Natural killer cell (primary cell): ENCODE data around the gene EFCAB5. TPM values are rescaled to one million over a fixed set of nuclear protein-coding genes. Genes with fewer than 3 reads are reported as not detected.

Source experiments
- ATAC-seq, 3 donors: fragments of 150-1000 bp in 2 of 3; fragments of 200-7000 bp in 1 of 3; cut with Tn5 transposase; 1 replicate in 1 of 3; 2 replicates in 2 of 3; pipeline ENCODE4 v1.10.0; 2021; ENCODE audit warnings: mild to moderate bottlenecking in 2 of 3, moderate library complexity in 2 of 3
- DNase-seq, 2 donors: peaks; one replicate each; pipeline versions ENCODE4 v3.0.0 to v3.0.0-alpha.2; 2013 to 2021; ENCODE audit warnings: mixed read lengths in 1 of 2
- H3K27ac ChIP-seq: one replicate; pipeline ENCODE4 v1.5.1; 2013; ENCODE audit warnings: mild to moderate bottlenecking, low read length
- H3K27me3 ChIP-seq: one replicate; pipeline ENCODE4 v1.6.1; 2013; ENCODE audit warnings: low read length; ENCODE audit not compliant: control insufficient read depth, insufficient read depth
- H3K36me3 ChIP-seq: one replicate; pipeline ENCODE4 v1.6.1; 2013; ENCODE audit warnings: low read length; ENCODE audit not compliant: control insufficient read depth, insufficient read depth
- H3K4me1 ChIP-seq: one replicate; pipeline ENCODE4 v1.6.1; 2013; ENCODE audit warnings: low read length; ENCODE audit not compliant: control insufficient read depth, insufficient read depth
- H3K4me3 ChIP-seq: one replicate; pipeline ENCODE4 v1.5.1; 2013; ENCODE audit warnings: low read length
- H3K9me3 ChIP-seq: one replicate; pipeline ENCODE4 v1.6.1; 2013; ENCODE audit warnings: low read length; ENCODE audit not compliant: control insufficient read depth, insufficient read depth
- H3K27ac Mint-ChIP-seq, 2 donors: one replicate each; pipeline ENCODE4 v1.8.0; 2022; ENCODE audit warnings: mild to moderate bottlenecking in 2 of 2, mixed read lengths in 2 of 2, moderate library complexity in 1 of 2
- H3K27me3 Mint-ChIP-seq, 2 donors: one replicate each; pipeline ENCODE4 v1.8.0; 2022; ENCODE audit warnings: low read depth in 2 of 2, mixed read lengths in 2 of 2
- H3K36me3 Mint-ChIP-seq: one replicate; pipeline ENCODE4 v1.8.0; 2022; ENCODE audit warnings: mixed read lengths
- H3K4me1 Mint-ChIP-seq, 2 donors: one replicate each; pipeline ENCODE4 v1.8.0; 2022; ENCODE audit warnings: mixed read lengths in 2 of 2
- H3K4me3 Mint-ChIP-seq: one replicate; pipeline ENCODE4 v1.8.0; 2022; ENCODE audit warnings: mild to moderate bottlenecking, moderate library complexity, mixed read lengths
- H3K9me3 Mint-ChIP-seq, 2 donors: one replicate each; pipeline ENCODE4 v1.8.0; 2022; ENCODE audit warnings: mixed read lengths in 2 of 2
- CTCF ChIP-seq: fragments of 200-600 bp; IDR thresholded peaks from one replicate; pipeline ENCODE4 v1.8.0; 2022; ENCODE audit warnings: antibody characterized with exemption
- WGBS: methylation state at CpG from one replicate; pipeline ENCODE4 v1.1.7; 2013; ENCODE audit warnings: missing lambda C conversion rate; ENCODE audit not compliant: insufficient coverage; 5-methylcytosine and 5-hydroxymethylcytosine counted together
- intact Hi-C: fragments of 100-400 bp; cut with micrococcal nuclease; formaldehyde crosslinking; loops from one replicate; pipeline ENCODE4 v1.14.2; 2022
- total RNA-seq, 4 donors: library from RNA; stranded (reverse); fragments of 120-200 nt in 1 of 4; gene quantifications; one replicate each; pipeline versions ENCODE4 v1.2.3 to v1.2.4, GENCODE V29; 2013 to 2022

EFCAB5 gene
- total RNA-seq, 3 donors from 2014 or later (not counting 1 experiment from before 2014, with no cell fraction given), result 0.56 to 1.9 (median 0.58) TPM

- peak in 1 of 3 donors; percentile 54 for ATAC-seq
- no peak for TF ChIP-seq CTCF
- 98% methylated on average over 3 of the region's 6 CpGs for WGBS
- Histone ChIP-seq H3K4me1 (no peaks in the 10 kb centered on the region), H3K4me3 (no peak overlapping the region), H3K9me3 (peaks cover 3% of the 10 kb centered on the region), H3K36me3 (no peaks in the 10 kb centered on the region), H3K27me3 (no peaks in the 10 kb centered on the region), H3K27ac (no peak overlapping the region)
- Mint-ChIP-seq H3K4me3 (no peak overlapping the region), H3K36me3 (no peaks in the 10 kb centered on the region), H3K4me1 (peaks cover 21 to 34% of the 10 kb centered on the region in 2 donors), H3K27ac (no peak overlapping the region), H3K9me3 (no peaks in the 10 kb centered on the region), H3K27me3 (no peaks in the 10 kb centered on the region)
- DNase-seq, result no peak
- intact Hi-C loops, result no loop called here
Measured at GRCh38 chr17:29909236-29910003, 32.0 kb upstream of the EFCAB5 start.

- ATAC-seq, result no peak
- no peaks in the 10 kb centered on the region for H3K27me3 Mint-ChIP-seq
- H3K27ac Mint-ChIP-seq, result no peak overlapping the region
- Histone ChIP-seq H3K36me3 (no peaks in the 10 kb centered on the region), H3K9me3 (no peaks in the 10 kb centered on the region), H3K27me3 (no peaks in the 10 kb centered on the region), H3K4me3 (no peak overlapping the region), H3K27ac (no peak overlapping the region), H3K4me1 (no peaks in the 10 kb centered on the region)
- no peak overlapping the region for H3K4me3 Mint-ChIP-seq
- intact Hi-C loops, result no loop called here
- no peaks in the 10 kb centered on the region for H3K36me3 Mint-ChIP-seq
- TF ChIP-seq CTCF, result no peak
- H3K9me3 Mint-ChIP-seq, result no peaks in the 10 kb centered on the region
- peaks cover 14 to 15% of the 10 kb centered on the region in 2 donors for H3K4me1 Mint-ChIP-seq
- no peak for DNase-seq
Measured at GRCh38 chr17:29911641-29912177, 29.7 kb upstream of the EFCAB5 start.

DNA sequence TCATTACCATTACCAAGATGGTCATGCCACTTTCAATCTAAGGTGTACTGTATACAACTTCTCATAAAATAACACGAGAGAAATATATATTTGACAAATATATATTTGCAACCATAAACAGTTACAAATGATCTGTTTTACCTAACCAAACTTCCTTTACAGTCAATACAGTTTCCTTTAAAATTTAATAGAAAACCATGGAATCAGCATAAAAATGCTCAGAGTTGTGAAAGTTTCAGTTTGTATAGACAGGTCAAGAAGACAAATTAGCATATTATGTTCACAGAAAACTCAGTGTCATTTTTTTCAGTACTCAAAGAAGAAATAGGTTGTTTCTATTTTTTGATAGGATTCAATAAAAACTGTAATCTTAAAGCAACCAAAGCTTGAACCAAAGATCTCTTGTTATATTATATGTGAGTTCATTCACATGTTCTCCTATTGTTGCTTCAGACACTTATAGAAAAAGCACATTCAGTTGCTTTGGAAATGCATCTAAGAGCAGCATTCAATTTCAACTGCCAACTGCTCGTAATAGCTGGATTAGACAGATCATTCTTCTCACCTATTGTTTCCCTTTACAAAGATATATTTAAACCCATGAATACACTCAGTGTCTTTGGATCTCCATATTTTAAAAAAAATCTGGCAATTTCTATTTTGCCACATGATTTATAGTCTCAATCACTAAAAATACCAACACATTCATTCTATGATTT is 26.5 kb upstream of the EFCAB5 start:
- Histone ChIP-seq H3K4me1 (no peaks in the 10 kb centered on the region), H3K4me3 (no peak overlapping the region), H3K9me3 (no peaks in the 10 kb centered on the region), H3K27me3 (no peaks in the 10 kb centered on the region), H3K36me3 (no peaks in the 10 kb centered on the region), H3K27ac (no peak overlapping the region)
- DNase-seq, result no peak
- Mint-ChIP-seq H3K36me3 (no peaks in the 10 kb centered on the region), H3K27me3 (no peaks in the 10 kb centered on the region), H3K9me3 (no peaks in the 10 kb centered on the region), H3K27ac (peak overlapping the region in 1 of 2 donors; percentile 37), H3K4me3 (no peak overlapping the region), H3K4me1 (peaks cover 26 to 29% of the 10 kb centered on the region in 2 donors)
- TF ChIP-seq CTCF, result no peak
- intact Hi-C loops, result no loop called here
- 89% methylated on average over 1 of the region's 2 CpGs for WGBS
- ATAC-seq, result no peak
